PFSK-1 (cell line): ENCODE results near the gene PSAP.

Experiments used
- FOXP2 ChIP-seq: optimal IDR thresholded peaks from 2 replicates; pipeline ENCODE3; 2011; ENCODE audit warnings: borderline replicate concordance, control low read depth, inconsistent platforms; ENCODE audit not compliant: insufficient read depth; ENCODE audit errors: extremely low read length, extremely low read depth
- POLR2AphosphoS5 ChIP-seq: IDR thresholded peaks from 2 replicates; pipeline ENCODE4 v1.6.1; 2012; ENCODE audit warnings: low read depth, mild to moderate bottlenecking, control low read depth, low read length, moderate library complexity
- SIN3A ChIP-seq: IDR thresholded peaks from 2 replicates; pipeline ENCODE4 v1.6.1; 2012; ENCODE audit warnings: mild to moderate bottlenecking, low read length, moderate library complexity, borderline replicate concordance; ENCODE audit not compliant: insufficient read depth
- TAF1 ChIP-seq: IDR thresholded peaks from 2 replicates; pipeline ENCODE4 v1.6.1; 2012; ENCODE audit warnings: low read length, control low read depth, borderline replicate concordance; ENCODE audit not compliant: insufficient read depth
- TF ChIP-seq, protein P1 (sequence below), 2 experiments: IDR thresholded peaks; 2 replicates each; pipeline versions ENCODE4 v1.6.1 to v1.8.0; 2011 to 2012; ENCODE audit warnings: low read depth in 2 of 2, low read length in 2 of 2, control low read depth in 1 of 2, inconsistent platforms in 1 of 2, mild to moderate bottlenecking in 1 of 2, moderate library complexity in 1 of 2; ENCODE audit not compliant: insufficient read depth in 1 of 2

Gene PSAP

GRCh38 chr10:71856619-71857018 lies 5.6 kb upstream of the PSAP start:
- TF ChIP-seq FOXP2 (no peak), SIN3A (no peak), TAF1 (no peak), POLR2AphosphoS5 (no peak)
- TF ChIP-seq, protein P1, sequence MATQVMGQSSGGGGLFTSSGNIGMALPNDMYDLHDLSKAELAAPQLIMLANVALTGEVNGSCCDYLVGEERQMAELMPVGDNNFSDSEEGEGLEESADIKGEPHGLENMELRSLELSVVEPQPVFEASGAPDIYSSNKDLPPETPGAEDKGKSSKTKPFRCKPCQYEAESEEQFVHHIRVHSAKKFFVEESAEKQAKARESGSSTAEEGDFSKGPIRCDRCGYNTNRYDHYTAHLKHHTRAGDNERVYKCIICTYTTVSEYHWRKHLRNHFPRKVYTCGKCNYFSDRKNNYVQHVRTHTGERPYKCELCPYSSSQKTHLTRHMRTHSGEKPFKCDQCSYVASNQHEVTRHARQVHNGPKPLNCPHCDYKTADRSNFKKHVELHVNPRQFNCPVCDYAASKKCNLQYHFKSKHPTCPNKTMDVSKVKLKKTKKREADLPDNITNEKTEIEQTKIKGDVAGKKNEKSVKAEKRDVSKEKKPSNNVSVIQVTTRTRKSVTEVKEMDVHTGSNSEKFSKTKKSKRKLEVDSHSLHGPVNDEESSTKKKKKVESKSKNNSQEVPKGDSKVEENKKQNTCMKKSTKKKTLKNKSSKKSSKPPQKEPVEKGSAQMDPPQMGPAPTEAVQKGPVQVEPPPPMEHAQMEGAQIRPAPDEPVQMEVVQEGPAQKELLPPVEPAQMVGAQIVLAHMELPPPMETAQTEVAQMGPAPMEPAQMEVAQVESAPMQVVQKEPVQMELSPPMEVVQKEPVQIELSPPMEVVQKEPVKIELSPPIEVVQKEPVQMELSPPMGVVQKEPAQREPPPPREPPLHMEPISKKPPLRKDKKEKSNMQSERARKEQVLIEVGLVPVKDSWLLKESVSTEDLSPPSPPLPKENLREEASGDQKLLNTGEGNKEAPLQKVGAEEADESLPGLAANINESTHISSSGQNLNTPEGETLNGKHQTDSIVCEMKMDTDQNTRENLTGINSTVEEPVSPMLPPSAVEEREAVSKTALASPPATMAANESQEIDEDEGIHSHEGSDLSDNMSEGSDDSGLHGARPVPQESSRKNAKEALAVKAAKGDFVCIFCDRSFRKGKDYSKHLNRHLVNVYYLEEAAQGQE (IDR thresholded peaks at IDR 0.05; ENCODE audit: insufficient read depth in 1 of 2, low read depth in 2 of 2, low read length in 2 of 2), result no peak

- TF ChIP-seq TAF1, result no peak
- TF ChIP-seq, protein P1 (IDR thresholded peaks at IDR 0.05; ENCODE audit: insufficient read depth in 1 of 2, low read depth in 2 of 2, low read length in 2 of 2), result peak; percentile 34 to 56; a peak in 2 of 4 replicates
Observed at GRCh38 chr10:71854031-71854430, 3.0 kb upstream of the PSAP start.

GRCh38 chr10:71852355-71852937 lies 1.4 kb upstream of the PSAP start:
- no peak for TF ChIP-seq TAF1
- TF ChIP-seq, protein P1 (IDR thresholded peaks at IDR 0.05; ENCODE audit: insufficient read depth in 1 of 2, low read depth in 2 of 2, low read length in 2 of 2), result no peak
- TF ChIP-seq POLR2AphosphoS5, result no peak
- TF ChIP-seq FOXP2, result no peak
- TF ChIP-seq SIN3A, result no peak

- TF ChIP-seq SIN3A (no peak), POLR2AphosphoS5 (no peak), TAF1 (no peak), FOXP2 (no peak)
- TF ChIP-seq, protein P1 (IDR thresholded peaks at IDR 0.05; ENCODE audit: insufficient read depth in 1 of 2, low read depth in 2 of 2, low read length in 2 of 2), result no peak
Observed at GRCh38 chr10:71850021-71850742, 869 bp downstream of the PSAP start.
